Stimulated activated CD4-positive, alpha-beta T cell treated with anti-CD3 and anti-CD28 coated beads, Interleukin-4, amount 100 ng/mL, for 1 hour (primary cell): ENCODE results near the gene ZNF736.
"Not testable (repeated sequence)": the region's sequence is repeated elsewhere in the genome, so short reads cannot be mapped to it uniquely, and the experiment has no call there.

Experiments used
- DNase-seq: peaks from one replicate; pipeline ENCODE4 v3.0.0-alpha.2; 2020

ZNF736 gene

GRCh38 chr7:64313740-64314491 is at the start of gene ZNF736:
TSS of gene ZNF736 (plus strand) at chr7:64313961. CDS start at chr7:64314151, 190 bp downstream.
- DNase-seq: peak; percentile 84

- DNase-seq: no peak
These were observed 47.3 kb upstream of the ZNF736 start for GRCh38 chr7:64266341-64266919.

- no peak for DNase-seq
These were observed 36.1 kb upstream of the ZNF736 start for GRCh38 chr7:64277630-64278029.

- DNase-seq: no peak
These were observed 18.9 kb upstream of the ZNF736 start for GRCh38 chr7:64294701-64295420.

GRCh38 chr7:64297418-64297817 is 16.3 kb upstream of the ZNF736 start:
- not testable (repeated sequence) for DNase-seq

GRCh38 chr7:64300641-64301405 is 12.9 kb upstream of the ZNF736 start:
- no peak for DNase-seq

GRCh38 chr7:64307254-64308015 is 6.3 kb upstream of the ZNF736 start:
- DNase-seq: peak; percentile 92

GRCh38 chr7:64308016-64308270 is 5.8 kb upstream of the ZNF736 start:
- DNase-seq: no peak

- DNase-seq: no peak
These were observed 3.3 kb upstream of the ZNF736 start for GRCh38 chr7:64310426-64310825.

- no peak for DNase-seq
These were observed 935 bp upstream of the ZNF736 start for GRCh38 chr7:64312826-64313225.

GRCh38 chr7:64314566-64314965 is 805 bp downstream of the ZNF736 start:
- DNase-seq: no peak

GRCh38 chr7:64316031-64316742 is 2.4 kb downstream of the ZNF736 start:
- DNase-seq: not testable (repeated sequence)

- DNase-seq: no peak
These were observed 7.1 kb downstream of the ZNF736 start for GRCh38 chr7:64320547-64321513.

- DNase-seq: not testable (repeated sequence)
These were observed 10.4 kb downstream of the ZNF736 start for GRCh38 chr7:64324166-64324565.

GRCh38 chr7:64348713-64349210 is 35.0 kb downstream of the ZNF736 start:
- DNase-seq: not testable (repeated sequence)

- no peak for DNase-seq
These were observed 45.8 kb downstream of the ZNF736 start for GRCh38 chr7:64359543-64359942.

GRCh38 chr7:64371116-64371515 is 57.4 kb downstream of the ZNF736 start:
- DNase-seq: no peak

- no peak for DNase-seq
These were observed 59.3 kb downstream of the ZNF736 start for GRCh38 chr7:64373017-64373416.

GRCh38 chr7:64400401-64400800 is 86.6 kb downstream of the ZNF736 start:
- no peak for DNase-seq
